ENCODE data around the gene AXL.
A peak's percentile ranks its signal among the peaks of the same experiment; 100 is the strongest.

The AXL gene

DNA sequence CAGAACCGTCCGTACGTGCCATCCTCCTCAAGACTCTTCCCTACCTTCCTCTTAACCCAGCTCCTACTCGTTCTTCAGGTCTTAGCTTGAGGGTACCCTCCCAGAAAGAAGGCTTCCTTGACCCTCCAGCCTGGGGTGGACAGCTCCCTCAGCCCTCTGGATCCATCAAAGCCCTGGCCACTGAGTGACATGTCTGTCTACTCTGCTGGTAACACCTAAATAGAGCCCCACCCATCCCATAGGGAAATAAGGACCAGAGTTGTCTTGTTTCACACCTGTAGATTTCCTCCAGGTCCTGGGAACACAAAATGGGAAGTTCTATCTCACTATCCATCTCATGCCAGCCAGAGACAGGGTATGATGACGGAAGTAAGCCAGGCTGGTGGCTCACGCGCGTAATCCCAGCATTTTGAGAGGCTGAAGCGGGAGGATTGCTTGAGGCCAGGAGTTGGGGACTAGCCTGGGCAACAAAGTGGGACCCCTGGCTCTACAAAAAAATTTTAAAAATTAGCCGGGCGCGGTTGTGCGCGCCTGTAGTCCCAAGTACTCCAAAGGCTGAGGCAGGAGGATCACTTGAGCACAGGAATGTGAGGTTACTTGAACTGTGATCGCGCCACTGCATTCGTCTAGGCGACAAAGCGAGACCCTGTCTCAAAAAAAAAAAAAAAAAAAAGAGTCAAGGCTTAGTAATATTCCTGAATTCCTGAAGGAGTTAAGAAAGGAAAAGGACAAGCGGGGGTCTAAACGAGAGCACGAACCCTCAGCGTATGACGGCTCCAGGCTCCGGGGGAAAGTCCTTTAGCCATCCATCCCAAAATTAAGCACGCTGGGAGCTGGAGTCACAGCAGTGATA is 90.4 kb downstream of the AXL start:
- no peak for DNase-seq

DNA sequence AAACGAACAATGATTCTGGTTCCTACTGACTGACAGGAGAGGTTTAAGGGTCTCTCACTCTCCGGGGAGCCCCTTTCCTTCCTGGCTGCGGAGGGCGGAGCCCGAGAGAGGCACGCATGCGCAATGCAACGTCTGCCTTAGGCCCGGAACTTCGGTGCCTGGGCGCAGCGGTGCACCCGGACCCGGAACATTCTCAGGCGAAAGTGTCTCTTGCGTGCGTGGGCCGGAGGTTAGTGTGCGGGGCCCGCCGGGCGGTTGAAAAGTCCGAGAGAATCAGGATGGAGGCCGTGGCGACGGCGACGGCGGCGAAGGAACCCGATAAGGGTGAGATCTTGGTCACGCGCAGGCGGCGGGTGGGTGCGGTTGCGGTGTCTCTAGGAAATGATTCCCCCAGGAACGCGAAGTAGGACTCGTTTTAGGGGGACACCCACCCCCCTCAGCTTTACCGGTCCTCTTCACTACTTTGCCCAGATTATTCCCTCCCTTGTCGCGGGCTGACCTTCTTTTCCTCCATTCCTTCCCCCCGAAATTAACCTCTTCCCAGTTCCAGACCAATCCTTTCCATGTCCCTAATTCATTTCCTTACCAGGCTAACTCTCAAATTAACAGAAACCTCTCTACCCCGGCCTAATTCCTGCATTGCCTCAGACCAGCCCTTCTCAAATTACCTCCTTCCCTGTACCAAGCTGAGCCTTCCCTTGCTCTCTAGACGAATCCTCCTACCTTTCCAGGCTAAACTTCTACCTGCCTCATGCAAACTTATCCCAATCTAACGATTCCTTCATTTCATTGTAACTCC is 91.2 kb downstream of the AXL start, which contains the start of gene CCDC97:
Gene CCDC97 (plus strand): TSS at position 140 of the 799 bp plus-strand sequence. CDS start 139 bp downstream, at position 279.
- peak; percentile 72 for DNase-seq

DNA sequence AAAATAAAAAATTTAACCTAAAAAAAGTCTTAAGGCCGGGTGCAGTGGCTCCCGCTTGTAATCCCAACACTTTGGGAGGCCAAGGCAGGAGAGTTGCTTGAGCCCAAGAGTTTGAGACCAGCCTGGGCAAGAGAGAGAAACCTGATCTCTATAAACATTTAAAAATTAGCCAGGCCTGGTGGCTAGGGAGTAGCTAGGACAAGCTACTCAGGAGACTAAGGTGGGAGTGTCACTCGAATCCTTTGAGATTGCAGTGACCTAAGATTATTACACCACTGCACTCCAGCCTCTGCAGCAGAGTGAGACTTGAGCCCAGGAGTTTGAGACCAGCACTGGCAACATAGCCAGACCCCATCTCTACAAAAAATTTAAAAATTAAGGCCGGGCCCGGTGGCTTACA is 92.0 kb downstream of the AXL start:
- DNase-seq = no peak
